Measurements from ENCODE around the gene NCOA7. TPM values are rescaled to one million over a fixed set of nuclear protein-coding genes. Genes with fewer than 3 reads are reported as not detected.

Gene NCOA7
- total and polyA plus RNA-seq, 2 of the 8 experiments (the other 6 are each of a cell fraction or from before 2014, with no cell fraction given): 2.6 to 10.7 TPM

GRCh38 chr6:125742464-125743120 is 48.2 kb upstream of the NCOA7 start:
- WGBS, 2 experiments (ENCODE audit: extremely low coverage in 1 of 2, insufficient coverage in 1 of 2, insufficient read length in 1 of 2, insufficient replicate concordance in 2 of 2, low coverage in 1 of 2, low lambda C conversion rate in 2 of 2, missing lambda C conversion rate in 1 of 2): 78% methylated on average over 5 of the region's 5 CpGs; no CpG with 5 or more reads in 1 of the 2 experiments
- FAIRE-seq: no peak
- H4K8ac ChIP-seq (ENCODE audit: extremely low read depth, insufficient read depth, low read length): no peak overlapping the region
- H3K23me2 ChIP-seq (ENCODE audit: low read depth, low read length): peaks cover 5% of the 10 kb centered on the region
- H3K27me3 ChIP-seq (replicated peaks in 1 of 4; ENCODE audit: control insufficient read depth in 3 of 4, extremely low read depth in 1 of 4, insufficient read depth in 3 of 4, low read length in 3 of 4): peaks cover 0 to 7% (median 2%) of the 10 kb centered on the region in 4 experiments; a peak in 4 of 7 replicates
- H2BK20ac ChIP-seq (ENCODE audit: low read length): no peak overlapping the region
- H4K91ac ChIP-seq (replicated peaks; ENCODE audit: insufficient read length, low read length): no peak overlapping the region
- no peak for DNase-seq (ENCODE audit: low read depth in 1 of 2, low spot score in 2 of 2)
- no peaks in the 10 kb centered on the region for H3K79me1 ChIP-seq (ENCODE audit: low read depth, low read length)
- H3K4me1 ChIP-seq (replicated peaks in 1 of 4; ENCODE audit: control insufficient read depth in 3 of 4, insufficient read depth in 4 of 4, low read length in 3 of 4): peaks cover 2 to 10% (median 5%) of the 10 kb centered on the region in 4 experiments; a peak in 5 of 7 replicates
- no peak overlapping the region for H3K14ac ChIP-seq (ENCODE audit: insufficient read length)
- H3K79me2 ChIP-seq (ENCODE audit: control insufficient read depth in 1 of 2, insufficient read depth in 2 of 2, low read length in 2 of 2): no peaks in the 10 kb centered on the region
- H3K4ac ChIP-seq (replicated peaks; ENCODE audit: insufficient read length, low read depth, low read length): no peak overlapping the region
- H2BK120ac ChIP-seq (replicated peaks; ENCODE audit: low read depth, low read length): no peak overlapping the region
- H3K4me2 ChIP-seq (ENCODE audit: insufficient read depth in 1 of 2, low read depth in 2 of 2, low read length in 2 of 2): no peak overlapping the region
- no peak overlapping the region for H2BK5ac ChIP-seq (ENCODE audit: low read depth, low read length)
- H3K56ac ChIP-seq (replicated peaks; ENCODE audit: insufficient read length, low read depth, low read length): no peak overlapping the region
- no peak overlapping the region for H2AK5ac ChIP-seq (ENCODE audit: low read depth, low read length)
- H3K9ac ChIP-seq (replicated peaks in 1 of 4; ENCODE audit: extremely low read depth in 1 of 4, low read depth in 3 of 4, low read length in 3 of 4): no peak overlapping the region
- no peak overlapping the region; a peak in 1 of 8 replicates for H3K4me3 ChIP-seq (ENCODE audit: extremely low read depth in 1 of 4, insufficient read depth in 2 of 4, low read depth in 3 of 4, low read length in 4 of 4)
- H4K20me1 ChIP-seq (replicated peaks in 1 of 2; ENCODE audit: control insufficient read depth in 1 of 2, insufficient read depth in 2 of 2, low read length in 2 of 2): no peaks in the 10 kb centered on the region
- no peak overlapping the region for H2BK15ac ChIP-seq (ENCODE audit: low read length)
- H2BK12ac ChIP-seq (ENCODE audit: low read depth, low read length): no peak overlapping the region
- ChIA-PET POLR2A (ENCODE audit: partially characterized antibody) (interaction anchor here (1.1 to 1.9 kb wide), 3 partner anchors 13 to 42 kb away, joined by 3 to 7 read pairs (median 3); no protein-coding TSS in a partner anchor), CTCF (ENCODE audit: partially characterized antibody) (interaction anchor here (0.7 to 1.3 kb wide), 5 partner anchors 14 to 427 kb away, joined by 3 to 6 read pairs (median 3); no protein-coding TSS in a partner anchor)
- H3K36me3 ChIP-seq (ENCODE audit: control insufficient read depth in 2 of 4, insufficient read depth in 4 of 4, low read length in 3 of 4): no peaks in the 10 kb centered on the region
- H3K27ac ChIP-seq (ENCODE audit: low read depth, low read length): no peak overlapping the region
- TF ChIP-seq RAD21 (IDR thresholded peaks at IDR 0.05 in 1 of 2, conservative IDR thresholded peaks at IDR 0.05 in 1 of 2; ENCODE audit: low read depth in 2 of 2, low read length in 2 of 2) (no peak), EZH2 (IDR thresholded peaks at IDR 0.05; ENCODE audit: low read depth, low read length, severe bottlenecking) (no peak)
- no peak overlapping the region for H4K5ac ChIP-seq (ENCODE audit: insufficient read length, low read depth, low read length)
- H3K18ac ChIP-seq (ENCODE audit: extremely low read depth, low read length): no peak overlapping the region
- no peak overlapping the region for H2AFZ ChIP-seq (ENCODE audit: low read length)
- H3K9me3 ChIP-seq (ENCODE audit: insufficient read depth in 2 of 2, low read depth in 1 of 2, low read length in 1 of 2): no peaks in the 10 kb centered on the region; a peak in 1 of 4 replicates
- H3K23ac ChIP-seq (ENCODE audit: insufficient read length): no peak overlapping the region
